ENCODE data around the gene TANC2. TPM values are rescaled to one million over a fixed set of nuclear protein-coding genes. Genes with fewer than 3 reads are reported as not detected.
A peak's percentile ranks its signal among the peaks of the same experiment; 100 is the strongest.

TANC2 gene
- total RNA-seq, 1 experiment from 2014 or later, result 53.2 TPM

GRCh38 chr17:62963296-62963695 lies 2.7 kb upstream of the TANC2 start (continued):
- TF ChIP-seq REST (IDR thresholded peaks at IDR 0.05; ENCODE audit: low read depth) (no peak), MAX (IDR thresholded peaks at IDR 0.05) (peak; percentile 76), SRF (IDR thresholded peaks at IDR 0.05; ENCODE audit: low read depth) (peak; percentile 61; the same call in 1 of the 2 replicates), ZNF274 (IDR thresholded peaks at IDR 0.05; ENCODE audit: low read depth, low read length) (no peak), YY1 (IDR thresholded peaks at IDR 0.05; ENCODE audit: extremely low read depth, insufficient replicate concordance, low read depth, low read length) (peak; percentile 55), SIN3A (IDR thresholded peaks at IDR 0.05; ENCODE audit: low read depth) (no peak), POLR2AphosphoS5 (IDR thresholded peaks at IDR 0.05; ENCODE audit: low read depth, low read length) (0 out of 2 replicates have a peak, but pooled peaks have one; percentile 19), JUND (IDR thresholded peaks at IDR 0.05) (peak; percentile 84), SP1 (IDR thresholded peaks at IDR 0.05; ENCODE audit: low read depth) (peak; percentile 81), RAD21 (IDR thresholded peaks at IDR 0.05; ENCODE audit: low read depth) (peak; percentile 28; the same call in 1 of the 2 replicates), EZH2 (IDR thresholded peaks at IDR 0.05) (no peak), CBX3 (IDR thresholded peaks at IDR 0.05; ENCODE audit: low read depth) (peak; percentile 90)

- H3K9me3 ChIP-seq (ENCODE audit: control insufficient read depth in 1 of 2, insufficient read depth in 1 of 2, low read depth in 1 of 2, low read length in 2 of 2), result no peaks in the 10 kb centered on the region
- intact Hi-C loops (cut with micrococcal nuclease), result loop anchor here (2.0 kb wide), 1 partner anchor 186 kb away; no protein-coding TSS in a partner anchor
- H4K20me1 ChIP-seq (ENCODE audit: insufficient read depth), result no peaks in the 10 kb centered on the region
- TF ChIP-seq EGR1 (IDR thresholded peaks at IDR 0.05; ENCODE audit: low read depth) (no peak), POLR2AphosphoS5 (IDR thresholded peaks at IDR 0.05; ENCODE audit: low read depth, low read length) (no peak), JUND (IDR thresholded peaks at IDR 0.05) (no peak)
- peaks cover 17 to 47% of the 10 kb centered on the region in 2 experiments for H3K4me1 ChIP-seq (ENCODE audit: control insufficient read depth in 1 of 2, insufficient read depth in 2 of 2, low read length in 2 of 2)
- ChIA-PET POLR2A (no interaction called here), CTCF (interaction anchor here (0.7 kb wide), 1 partner anchor 242 kb away, joined by 3 read pairs; no protein-coding TSS in a partner anchor), RAD21 (ENCODE audit: low non-redundant PET in 1 of 2, low total read pairs in 2 of 2, uncharacterized antibody in 2 of 2, unreplicated experiment in 2 of 2) (no interaction called here)
- no peaks in the 10 kb centered on the region for H3K36me3 ChIP-seq (ENCODE audit: control insufficient read depth in 1 of 2, insufficient read depth in 2 of 2, low read length in 2 of 2)
- no peak overlapping the region for H3K27ac ChIP-seq (ENCODE audit: low read depth, low read length)
- no peak overlapping the region for H3K9ac ChIP-seq (ENCODE audit: low read length)
- H3K4me3 ChIP-seq (replicated peaks in 1 of 2; ENCODE audit: low read depth in 1 of 2, low read length in 2 of 2), result no peak overlapping the region
- no peak for ATAC-seq
- H2AFZ ChIP-seq (ENCODE audit: low read depth, low read length, poor library complexity, severe bottlenecking), result no peak overlapping the region
- H3K79me2 ChIP-seq (ENCODE audit: insufficient read depth, low read length), result peaks cover 22% of the 10 kb centered on the region
- BruUV-seq (replicated peaks), result no TSS peak
- no peaks in the 10 kb centered on the region for H3K9me2 ChIP-seq (ENCODE audit: insufficient read depth)
- H3K4me2 ChIP-seq (ENCODE audit: low read length), result no peak overlapping the region
- H3K27me3 ChIP-seq (ENCODE audit: insufficient read depth, low read length), result no peaks in the 10 kb centered on the region
- no peak for DNase-seq (ENCODE audit: low read depth, low spot score)
Measured at GRCh38 chr17:62964506-62964905, 1.5 kb upstream of the TANC2 start.

All from HCT116 (cell line).